Activated naive CD8-positive, alpha-beta T cell (primary cell): Measurements from ENCODE around the gene FADS2.

Source experiments
- H3K27ac Mint-ChIP-seq: one replicate; pipeline ENCODE4 v1.8.0; 2021; ENCODE audit warnings: mixed read lengths
- H3K27me3 Mint-ChIP-seq: one replicate; pipeline ENCODE4 v1.8.0; 2021; ENCODE audit warnings: mixed read lengths
- H3K36me3 Mint-ChIP-seq: one replicate; pipeline ENCODE4 v1.8.0; 2021; ENCODE audit warnings: mixed read lengths
- H3K4me1 Mint-ChIP-seq: one replicate; pipeline ENCODE4 v1.8.0; 2021; ENCODE audit warnings: low read depth, mixed read lengths
- H3K4me3 Mint-ChIP-seq: one replicate; pipeline ENCODE4 v1.8.0; 2021; ENCODE audit warnings: mild to moderate bottlenecking, mixed read lengths
- H3K9me3 Mint-ChIP-seq: one replicate; pipeline ENCODE4 v1.8.0; 2021; ENCODE audit warnings: low read depth, mixed read lengths

The FADS2 gene

DNA sequence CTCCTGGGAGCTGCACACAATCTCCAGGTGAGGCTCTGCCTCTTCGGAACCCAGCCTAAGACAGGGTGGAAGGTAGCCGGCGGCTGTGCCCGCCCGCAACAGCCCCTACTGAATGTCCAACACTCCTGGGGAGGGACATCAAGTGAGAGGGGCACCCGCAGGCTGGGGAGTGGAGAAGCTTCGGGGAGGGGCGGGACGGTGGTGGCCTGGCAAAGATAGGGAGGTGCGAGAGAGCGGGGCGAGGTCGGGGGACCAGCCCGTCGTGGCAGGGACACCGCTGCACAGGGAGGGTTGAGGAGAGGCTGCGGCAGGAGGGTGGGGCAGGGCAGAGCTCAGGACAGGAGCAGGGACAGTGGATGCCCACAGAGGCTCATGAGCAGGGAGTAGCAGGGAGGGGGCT is 72.2 kb downstream of the FADS2 start:
- no peak overlapping the region for H3K4me3 Mint-ChIP-seq

GRCh38 chr11:61901397-61901796 is 73.3 kb downstream of the FADS2 start:
- H3K27ac Mint-ChIP-seq, result no peak overlapping the region
- H3K4me1 Mint-ChIP-seq, result peaks cover 4% of the 10 kb centered on the region
- H3K4me3 Mint-ChIP-seq, result no peak overlapping the region
- no peaks in the 10 kb centered on the region for H3K9me3 Mint-ChIP-seq
- H3K27me3 Mint-ChIP-seq, result no peaks in the 10 kb centered on the region
- H3K36me3 Mint-ChIP-seq, result no peaks in the 10 kb centered on the region

More for the DNA sequence above, 72.2 kb downstream of the FADS2 start:
- Mint-ChIP-seq H3K9me3 (no peaks in the 10 kb centered on the region), H3K36me3 (no peaks in the 10 kb centered on the region), H3K27ac (no peak overlapping the region), H3K4me1 (peaks cover 4% of the 10 kb centered on the region), H3K27me3 (no peaks in the 10 kb centered on the region)

- no peak overlapping the region for H3K27ac Mint-ChIP-seq
- no peaks in the 10 kb centered on the region for H3K9me3 Mint-ChIP-seq
- no peaks in the 10 kb centered on the region for H3K36me3 Mint-ChIP-seq
- peaks cover 4% of the 10 kb centered on the region for H3K4me1 Mint-ChIP-seq
- H3K4me3 Mint-ChIP-seq, result no peak overlapping the region
- H3K27me3 Mint-ChIP-seq, result no peaks in the 10 kb centered on the region
Observed at GRCh38 chr11:61902313-61902712, 74.2 kb downstream of the FADS2 start.

GRCh38 chr11:61903845-61904244 is 75.7 kb downstream of the FADS2 start:
- no peaks in the 10 kb centered on the region for H3K36me3 Mint-ChIP-seq
- H3K27me3 Mint-ChIP-seq, result no peaks in the 10 kb centered on the region
- no peaks in the 10 kb centered on the region for H3K9me3 Mint-ChIP-seq
- no peak overlapping the region for H3K4me3 Mint-ChIP-seq
- H3K27ac Mint-ChIP-seq, result no peak overlapping the region
- peaks cover 4% of the 10 kb centered on the region for H3K4me1 Mint-ChIP-seq

DNA sequence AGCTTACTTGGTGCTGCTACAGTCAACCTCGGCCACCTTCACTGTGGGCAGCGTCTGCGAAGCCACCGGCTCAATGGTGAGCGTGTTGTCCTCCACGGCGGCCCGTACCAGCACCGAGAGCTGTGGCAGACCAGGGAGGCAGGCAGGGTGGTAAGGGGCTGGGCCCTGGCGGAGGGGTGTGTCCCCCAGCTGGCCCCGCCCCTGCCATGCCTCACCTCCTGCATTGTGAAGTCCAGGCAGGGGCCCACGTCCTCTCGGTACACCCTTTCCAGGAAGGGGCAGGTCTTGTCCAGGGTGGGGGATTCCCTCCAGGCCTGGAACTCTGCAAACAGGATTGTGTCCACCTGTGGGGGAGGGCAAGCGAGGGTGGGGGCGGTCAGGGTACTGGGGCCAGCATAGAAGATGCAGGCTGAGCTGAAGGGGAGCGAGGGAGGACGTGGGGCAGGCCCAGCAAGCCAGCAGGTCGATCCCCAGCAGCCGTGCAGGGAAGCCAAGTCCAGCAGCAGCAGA is 76.5 kb downstream of the FADS2 start:
- H3K4me3 Mint-ChIP-seq, result no peak overlapping the region
- no peaks in the 10 kb centered on the region for H3K9me3 Mint-ChIP-seq
- no peaks in the 10 kb centered on the region for H3K36me3 Mint-ChIP-seq
- no peak overlapping the region for H3K27ac Mint-ChIP-seq
- H3K4me1 Mint-ChIP-seq, result no peaks in the 10 kb centered on the region
- no peaks in the 10 kb centered on the region for H3K27me3 Mint-ChIP-seq

- no peak overlapping the region for H3K27ac Mint-ChIP-seq
- no peak overlapping the region for H3K4me3 Mint-ChIP-seq
- H3K27me3 Mint-ChIP-seq, result no peaks in the 10 kb centered on the region
- H3K9me3 Mint-ChIP-seq, result no peaks in the 10 kb centered on the region
- no peaks in the 10 kb centered on the region for H3K36me3 Mint-ChIP-seq
- H3K4me1 Mint-ChIP-seq, result no peaks in the 10 kb centered on the region
Observed at GRCh38 chr11:61905067-61905696, 77.1 kb downstream of the FADS2 start.

DNA sequence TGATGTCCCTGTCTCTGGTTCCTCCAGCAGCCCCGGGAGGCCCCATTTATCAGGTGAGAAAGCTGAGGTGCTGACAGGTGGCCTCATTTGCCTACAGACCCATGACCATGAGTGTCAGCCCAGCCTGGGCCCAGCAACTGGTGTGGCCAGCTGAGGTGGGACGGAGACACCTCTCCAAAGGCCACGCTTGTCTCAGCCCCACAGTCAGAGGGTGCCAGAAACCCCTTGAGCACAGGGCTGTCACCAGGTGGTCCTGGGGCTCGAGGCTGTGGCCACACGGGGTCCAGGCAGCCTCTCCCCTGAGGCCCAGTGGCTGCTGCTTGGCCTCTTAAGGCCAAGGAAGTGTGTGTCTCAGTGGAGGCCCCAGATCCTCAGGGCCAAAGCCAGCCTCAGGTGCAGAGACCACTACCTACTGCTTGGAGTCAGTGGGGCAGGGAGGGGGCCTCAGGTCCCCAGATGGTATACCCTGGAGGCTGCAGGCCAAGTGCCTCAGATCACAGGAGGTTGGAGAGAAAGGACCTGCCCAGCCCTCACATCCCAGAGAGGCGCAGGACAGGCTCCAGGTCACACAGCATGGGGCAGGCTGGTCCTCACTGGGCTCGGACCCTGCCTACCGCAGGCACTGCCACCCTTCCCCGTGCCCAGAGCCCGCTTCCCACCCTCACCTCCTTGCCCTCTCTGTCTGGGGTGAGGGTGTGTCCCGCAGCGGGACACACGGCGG is 77.9 kb downstream of the FADS2 start:
- no peaks in the 10 kb centered on the region for H3K4me1 Mint-ChIP-seq
- no peak overlapping the region for H3K4me3 Mint-ChIP-seq
- H3K27me3 Mint-ChIP-seq, result no peaks in the 10 kb centered on the region
- H3K9me3 Mint-ChIP-seq, result no peaks in the 10 kb centered on the region
- no peaks in the 10 kb centered on the region for H3K36me3 Mint-ChIP-seq
- no peak overlapping the region for H3K27ac Mint-ChIP-seq

DNA sequence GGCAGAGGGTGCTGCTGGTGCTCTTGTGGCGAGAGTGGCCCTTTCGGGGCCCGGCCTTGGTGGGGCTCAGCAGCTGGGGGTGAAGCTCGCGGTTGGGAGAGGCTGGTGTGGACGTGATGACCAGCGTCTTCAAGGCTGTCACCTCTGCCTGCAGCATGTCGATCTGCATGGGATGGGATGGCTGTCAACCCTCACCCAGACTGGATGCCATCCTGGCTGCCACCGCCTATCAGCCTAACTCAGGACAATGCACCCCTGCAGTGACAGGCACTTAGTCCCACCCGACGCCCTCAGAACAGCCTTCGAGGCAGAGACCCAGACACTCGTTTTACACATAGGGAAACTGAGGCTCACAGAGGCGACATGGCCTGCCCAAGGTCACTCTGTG is 78.4 kb downstream of the FADS2 start:
- Mint-ChIP-seq H3K9me3 (no peaks in the 10 kb centered on the region), H3K27me3 (no peaks in the 10 kb centered on the region), H3K4me1 (no peaks in the 10 kb centered on the region)

GRCh38 chr11:61907282-61907681 is 79.2 kb downstream of the FADS2 start:
- no peak overlapping the region for H3K4me3 Mint-ChIP-seq
- H3K9me3 Mint-ChIP-seq, result no peaks in the 10 kb centered on the region
- no peaks in the 10 kb centered on the region for H3K36me3 Mint-ChIP-seq
- no peaks in the 10 kb centered on the region for H3K27me3 Mint-ChIP-seq
- no peaks in the 10 kb centered on the region for H3K4me1 Mint-ChIP-seq
- no peak overlapping the region for H3K27ac Mint-ChIP-seq

More for the DNA sequence above, 78.4 kb downstream of the FADS2 start:
- Mint-ChIP-seq H3K4me3 (no peak overlapping the region), H3K36me3 (no peaks in the 10 kb centered on the region), H3K27ac (no peak overlapping the region)

DNA sequence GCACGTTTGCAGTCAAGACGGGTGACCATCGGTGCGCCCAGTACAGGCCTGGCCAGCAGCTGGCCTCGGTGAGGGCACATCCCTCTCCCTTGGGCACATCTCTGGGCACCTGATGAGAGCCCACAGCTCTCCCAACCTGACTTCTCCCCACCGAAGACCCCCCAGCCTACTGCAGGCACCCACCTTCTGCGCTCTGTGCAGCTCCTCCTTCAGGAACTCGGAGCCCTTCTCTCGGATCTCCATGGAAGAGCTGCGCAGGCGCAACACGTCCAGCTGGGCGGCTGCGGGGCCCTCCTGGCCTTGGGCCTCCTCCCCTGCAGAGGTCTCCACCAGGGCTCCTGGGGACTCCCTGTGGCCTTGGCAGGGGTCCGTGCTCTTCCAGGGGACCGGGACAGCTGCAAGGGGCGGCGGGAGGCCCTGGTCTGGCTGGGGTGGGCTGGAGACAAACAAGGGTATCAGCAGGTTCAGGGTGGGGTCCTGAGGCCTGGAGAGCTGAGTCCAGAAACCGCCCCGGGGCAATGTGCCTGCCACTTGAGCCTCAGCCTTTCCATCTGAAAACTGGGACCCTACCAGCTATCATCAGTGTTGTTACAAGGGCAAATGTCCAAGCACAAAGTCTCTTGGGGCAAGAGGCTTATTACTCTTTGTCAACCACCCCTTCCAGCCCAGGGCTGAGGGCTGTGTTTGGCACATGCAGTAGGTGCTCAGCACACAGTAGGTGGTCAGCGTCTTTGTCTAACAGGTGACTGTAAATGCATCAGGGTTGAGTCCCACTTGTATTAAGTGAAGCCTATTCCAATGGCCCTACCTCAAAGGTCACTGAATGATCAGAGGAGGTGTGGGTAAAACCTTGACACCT is 80.0 kb downstream of the FADS2 start:
- Mint-ChIP-seq H3K9me3 (no peaks in the 10 kb centered on the region), H3K36me3 (no peaks in the 10 kb centered on the region), H3K27ac (no peak overlapping the region), H3K4me1 (no peaks in the 10 kb centered on the region), H3K27me3 (peaks cover 2% of the 10 kb centered on the region), H3K4me3 (no peak overlapping the region)

- Mint-ChIP-seq H3K27ac (no peak overlapping the region), H3K36me3 (no peaks in the 10 kb centered on the region)
Observed at GRCh38 chr11:61908730-61909316, 80.7 kb downstream of the FADS2 start.

GRCh38 chr11:61910187-61911127 is 82.4 kb downstream of the FADS2 start:
- Mint-ChIP-seq H3K4me3 (no peak overlapping the region), H3K27me3 (peaks cover 9% of the 10 kb centered on the region), H3K4me1 (no peaks in the 10 kb centered on the region), H3K27ac (no peak overlapping the region), H3K9me3 (no peaks in the 10 kb centered on the region), H3K36me3 (no peaks in the 10 kb centered on the region)

More at GRCh38 chr11:61908730-61909316, 80.7 kb downstream of the FADS2 start:
- no peaks in the 10 kb centered on the region for H3K4me1 Mint-ChIP-seq
- H3K4me3 Mint-ChIP-seq, result no peak overlapping the region
- no peaks in the 10 kb centered on the region for H3K9me3 Mint-ChIP-seq
- H3K27me3 Mint-ChIP-seq, result peaks cover 2% of the 10 kb centered on the region

DNA sequence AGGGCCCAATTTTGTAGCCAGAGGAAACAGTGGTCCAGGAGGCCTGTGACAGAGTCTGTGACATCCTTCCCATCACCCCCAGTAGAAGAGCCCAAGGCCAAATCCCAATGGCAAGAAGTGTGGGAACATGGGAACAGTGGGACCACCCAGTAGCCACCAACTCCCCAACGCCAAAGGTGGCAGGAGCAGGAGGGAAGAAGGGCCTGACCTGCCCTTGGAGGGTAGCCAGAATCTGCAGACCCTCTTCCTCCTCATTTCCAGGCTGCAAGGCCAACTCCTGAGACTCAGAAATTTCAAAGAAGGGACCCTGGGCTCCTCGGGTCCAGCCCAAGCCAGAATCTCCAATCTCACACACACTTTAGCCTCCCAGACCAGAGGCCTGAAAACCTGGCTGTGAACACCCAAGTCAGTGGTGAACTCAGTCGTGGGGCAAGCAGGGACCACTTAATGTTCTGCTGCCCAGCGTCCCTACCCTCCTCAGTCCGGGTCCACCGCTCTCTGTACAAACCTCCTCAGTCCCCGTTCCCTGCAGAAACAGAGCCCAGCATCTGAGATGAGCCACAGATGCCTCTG is 83.1 kb downstream of the FADS2 start:
- no peak overlapping the region for H3K27ac Mint-ChIP-seq
- no peaks in the 10 kb centered on the region for H3K36me3 Mint-ChIP-seq
- H3K9me3 Mint-ChIP-seq, result no peaks in the 10 kb centered on the region
- H3K4me3 Mint-ChIP-seq, result no peak overlapping the region
- no peaks in the 10 kb centered on the region for H3K4me1 Mint-ChIP-seq
- H3K27me3 Mint-ChIP-seq, result peaks cover 10% of the 10 kb centered on the region
